HEK293 (cell line): Measurements from ENCODE around the gene SOS2.
"Not testable (repeated sequence)": the region's sequence is repeated elsewhere in the genome, so short reads cannot be mapped to it uniquely, and the experiment has no call there.

Source experiments
- CTCF ChIA-PET: fragments of 350-600 bp; formaldehyde crosslinking; extraction: SDS; loops from one replicate; lab custom pipeline; 2021; ENCODE audit warnings: antibody characterized with exemption; lab: Yijun Ruan, JAX
- POLR2A ChIA-PET: fragments of 300-600 bp; formaldehyde crosslinking; extraction: SDS; loops from one replicate; lab custom pipeline; 2020; ENCODE audit warnings: antibody characterized with exemption, inconsistent platforms; lab: Yijun Ruan, JAX
- H3K27ac ChIP-seq: fragments of 200-500 bp; sonication (Bioruptor generic); 2 replicates; pipeline ENCODE4 v1.5.1; 2014; ENCODE audit warnings: low read depth, low read length, control low read depth, inconsistent platforms; ENCODE audit errors: extremely low read depth
- H3K36me3 ChIP-seq, 2 experiments: fragments of 200-500 bp in 1 of 2; sonication (Bioruptor generic) in 1 of 2; 1 replicate in 1 of 2; 2 replicates in 1 of 2; pipeline ENCODE4 v1.5.1; 2014 to 2017; ENCODE audit warnings: inconsistent platforms in 2 of 2, low read length in 2 of 2; ENCODE audit not compliant: control insufficient read depth in 2 of 2, insufficient read depth in 1 of 2
- H3K4me1 ChIP-seq: fragments of 200-500 bp; sonication (Bioruptor generic); 2 replicates; pipeline ENCODE4 v1.5.1; 2014; ENCODE audit warnings: mild to moderate bottlenecking, low read length, inconsistent platforms; ENCODE audit not compliant: control insufficient read depth, insufficient read depth
- H3K4me3 ChIP-seq: 2 replicates; pipeline ENCODE4 v1.5.1; 2011; ENCODE audit warnings: low read depth, mild to moderate bottlenecking, control low read depth, low read length, moderate library complexity
- H3K9me3 ChIP-seq: fragments of 200-500 bp; sonication (Bioruptor generic); 2 replicates; pipeline ENCODE4 v1.5.1; 2014; ENCODE audit warnings: low read depth, low read length, inconsistent platforms; ENCODE audit not compliant: control insufficient read depth, insufficient read depth
- BCL11A ChIP-seq: fragments of 450-650 bp; formaldehyde crosslinking; IDR thresholded peaks from 2 replicates; pipeline ENCODE4 v1.5.1; 2016; ENCODE audit warnings: low read depth, missing biosample characterization, missing genetic modification characterization
- GFI1B ChIP-seq: fragments of 450-650 bp; formaldehyde crosslinking; IDR thresholded peaks from 2 replicates; pipeline ENCODE4 v1.5.1; 2016; ENCODE audit warnings: missing biosample characterization, missing genetic modification characterization
- KLF1 ChIP-seq: fragments of 450-650 bp; formaldehyde crosslinking; IDR thresholded peaks from 2 replicates; pipeline ENCODE4 v1.5.1; 2016; ENCODE audit warnings: missing biosample characterization, missing genetic modification characterization
- KLF10 ChIP-seq: fragments of 450-650 bp; IDR thresholded peaks from 2 replicates; pipeline ENCODE4 v1.5.1; 2018; ENCODE audit warnings: missing biosample characterization, mild to moderate bottlenecking, missing genetic modification characterization
- MEIS1 ChIP-seq: sonication (generic); formaldehyde crosslinking; IDR thresholded peaks from 2 replicates; pipeline ENCODE4 v1.8.1; 2022; ENCODE audit warnings: missing genetic modification reagents, mild to moderate bottlenecking, borderline replicate concordance
- OVOL3 ChIP-seq: fragments of 450-650 bp; formaldehyde crosslinking; IDR thresholded peaks from 2 replicates; pipeline ENCODE4 v1.5.1; 2016; ENCODE audit warnings: missing biosample characterization, missing genetic modification characterization
- ZBTB1 ChIP-seq: fragments of 450-650 bp; formaldehyde crosslinking; IDR thresholded peaks from 2 replicates; pipeline ENCODE4 v1.5.1; 2016; ENCODE audit warnings: missing biosample characterization, missing genetic modification characterization
- ZBTB20 ChIP-seq: fragments of 450-650 bp; formaldehyde crosslinking; IDR thresholded peaks from 2 replicates; pipeline ENCODE4 v1.5.1; 2016; ENCODE audit warnings: missing biosample characterization, missing genetic modification characterization
- ZBTB48 ChIP-seq: fragments of 450-650 bp; formaldehyde crosslinking; IDR thresholded peaks from 2 replicates; pipeline ENCODE4 v1.5.1; 2016; ENCODE audit warnings: missing biosample characterization, missing genetic modification characterization
- ZNF140 ChIP-seq: fragments of 450-650 bp; formaldehyde crosslinking; IDR thresholded peaks from 2 replicates; pipeline ENCODE4 v1.5.1; 2016; ENCODE audit warnings: missing biosample characterization, missing genetic modification characterization
- ZNF211 ChIP-seq: fragments of 450-650 bp; formaldehyde crosslinking; IDR thresholded peaks from 2 replicates; pipeline ENCODE4 v1.5.1; 2016; ENCODE audit warnings: low read depth, missing biosample characterization, missing genetic modification characterization
- ZNF23 ChIP-seq: fragments of 450-650 bp; formaldehyde crosslinking; IDR thresholded peaks from 2 replicates; pipeline ENCODE4 v1.5.1; 2016; ENCODE audit warnings: missing biosample characterization, missing genetic modification characterization, borderline replicate concordance
- ZNF274 ChIP-seq, 2 experiments: fragments of 200-500 bp in 1 of 2; fragments of 450-650 bp in 1 of 2; sonication (Bioruptor generic) in 1 of 2; formaldehyde crosslinking in 1 of 2; IDR thresholded peaks; 2 replicates each; pipeline versions ENCODE4 v1.5.1 to v1.6.1; 2014 to 2016; ENCODE audit warnings: borderline replicate concordance in 1 of 2, inconsistent platforms in 1 of 2, low read length in 1 of 2, missing biosample characterization in 1 of 2, missing genetic modification characterization in 1 of 2
- ZNF350 ChIP-seq: fragments of 450-650 bp; formaldehyde crosslinking; IDR thresholded peaks from 2 replicates; pipeline ENCODE4 v1.5.0; 2017; ENCODE audit warnings: missing biosample characterization, mild to moderate bottlenecking, missing genetic modification characterization
- ZNF473 ChIP-seq: fragments of 450-650 bp; formaldehyde crosslinking; IDR thresholded peaks from 2 replicates; pipeline ENCODE4 v1.5.1; 2017; ENCODE audit warnings: missing biosample characterization, missing genetic modification characterization
- ZNF510 ChIP-seq: fragments of 450-650 bp; formaldehyde crosslinking; IDR thresholded peaks from 2 replicates; pipeline ENCODE4 v1.5.1; 2018; ENCODE audit warnings: mild to moderate bottlenecking, missing genetic modification characterization, missing biosample characterization; ENCODE audit not compliant: insufficient replicate concordance
- ZNF514 ChIP-seq: fragments of 450-650 bp; formaldehyde crosslinking; IDR thresholded peaks from 2 replicates; pipeline ENCODE4 v1.5.1; 2016; ENCODE audit warnings: missing biosample characterization, missing genetic modification characterization
- ZNF530 ChIP-seq: fragments of 450-650 bp; formaldehyde crosslinking; IDR thresholded peaks from 2 replicates; pipeline ENCODE4 v1.5.1; 2016; ENCODE audit warnings: low read depth, missing biosample characterization, missing genetic modification characterization
- ZNF548 ChIP-seq: fragments of 450-650 bp; formaldehyde crosslinking; IDR thresholded peaks from 2 replicates; pipeline ENCODE4 v1.5.1; 2016; ENCODE audit warnings: missing biosample characterization, missing genetic modification characterization
- ZNF549 ChIP-seq: fragments of 450-650 bp; IDR thresholded peaks from 2 replicates; pipeline ENCODE4 v1.5.1; 2018; ENCODE audit warnings: missing biosample characterization, missing genetic modification characterization, mild to moderate bottlenecking, inconsistent platforms, moderate library complexity
- ZNF555 ChIP-seq: fragments of 450-650 bp; formaldehyde crosslinking; conservative IDR thresholded peaks from 2 replicates; pipeline ENCODE4 v1.5.1; 2017; ENCODE audit warnings: missing biosample characterization, mild to moderate bottlenecking, missing genetic modification characterization, inconsistent platforms
- ZNF571 ChIP-seq: fragments of 450-650 bp; formaldehyde crosslinking; IDR thresholded peaks from 2 replicates; pipeline ENCODE4 v1.5.0; 2017; ENCODE audit warnings: missing biosample characterization, missing genetic modification characterization
- ZNF596 ChIP-seq: fragments of 450-650 bp; IDR thresholded peaks from 2 replicates; pipeline ENCODE4 v1.5.0; 2018; ENCODE audit warnings: missing biosample characterization, mild to moderate bottlenecking, missing genetic modification characterization, moderate library complexity
- ZNF610 ChIP-seq: fragments of 450-650 bp; formaldehyde crosslinking; IDR thresholded peaks from 2 replicates; pipeline ENCODE4 v1.5.1; 2016; ENCODE audit warnings: missing biosample characterization, missing genetic modification characterization, borderline replicate concordance
- ZNF621 ChIP-seq: fragments of 450-650 bp; formaldehyde crosslinking; IDR thresholded peaks from 2 replicates; pipeline ENCODE4 v1.5.1; 2017; ENCODE audit warnings: missing biosample characterization, missing genetic modification characterization
- ZNF623 ChIP-seq: fragments of 450-650 bp; formaldehyde crosslinking; IDR thresholded peaks from 2 replicates; pipeline ENCODE4 v1.5.1; 2016; ENCODE audit warnings: missing biosample characterization, missing genetic modification characterization
- ZNF624 ChIP-seq: fragments of 450-650 bp; formaldehyde crosslinking; IDR thresholded peaks from 2 replicates; pipeline ENCODE4 v1.5.1; 2017; ENCODE audit warnings: missing biosample characterization, missing genetic modification characterization
- ZNF626 ChIP-seq: fragments of 450-650 bp; sonication (Bioruptor Pico); formaldehyde crosslinking; IDR thresholded peaks from 2 replicates; pipeline ENCODE4 v1.5.1; 2018; ENCODE audit warnings: missing biosample characterization, missing genetic modification characterization, inconsistent platforms
- ZNF629 ChIP-seq: fragments of 450-650 bp; formaldehyde crosslinking; IDR thresholded peaks from 2 replicates; pipeline ENCODE4 v1.5.1; 2017; ENCODE audit warnings: missing biosample characterization, missing genetic modification characterization
- ZNF645 ChIP-seq: fragments of 450-650 bp; formaldehyde crosslinking; IDR thresholded peaks from 2 replicates; pipeline ENCODE4; 2016; ENCODE audit warnings: missing biosample characterization, missing genetic modification characterization
- ZNF747 ChIP-seq: fragments of 450-650 bp; formaldehyde crosslinking; IDR thresholded peaks from 2 replicates; pipeline ENCODE4 v1.5.1; 2016; ENCODE audit warnings: missing biosample characterization, missing genetic modification characterization
- ZNF785 ChIP-seq: fragments of 450-650 bp; formaldehyde crosslinking; IDR thresholded peaks from 2 replicates; pipeline ENCODE4 v1.5.1; 2016; ENCODE audit warnings: missing biosample characterization, missing genetic modification characterization
- ZNF843 ChIP-seq: fragments of 450-650 bp; formaldehyde crosslinking; IDR thresholded peaks from 2 replicates; pipeline ENCODE4 v1.5.1; 2016; ENCODE audit warnings: missing biosample characterization, missing genetic modification characterization

The SOS2 gene

GRCh38 chr14:50186107-50186506 is 45.3 kb downstream of the SOS2 start:
- Histone ChIP-seq H3K4me3 (no peak overlapping the region), H3K27ac (no peak overlapping the region), H3K36me3 (peaks cover 14 to 25% of the 10 kb centered on the region in 2 experiments), H3K4me1 (no peaks in the 10 kb centered on the region), H3K9me3 (no peaks in the 10 kb centered on the region)
- no peak for TF ChIP-seq ZNF211 (tag by site-specific recombination)
- TF ChIP-seq BCL11A (tag by site-specific recombination) = no peak
- no peak for TF ChIP-seq ZNF623 (tag by site-specific recombination)
- TF ChIP-seq ZNF548 (tag by site-specific recombination) = no peak
- TF ChIP-seq ZNF473 (tag by site-specific recombination) = no peak
- TF ChIP-seq ZNF274 (IDR thresholded peaks at IDR 0.05; ENCODE audit: low read length) = no peak
- TF ChIP-seq ZNF274 (tag by site-specific recombination; IDR thresholded peaks at IDR 0.05; ENCODE audit: borderline replicate concordance) = no peak
- TF ChIP-seq ZNF747 (tag by site-specific recombination) = no peak
- TF ChIP-seq ZNF621 (tag by site-specific recombination) = no peak
- TF ChIP-seq ZNF629 (tag by site-specific recombination) = no peak
- TF ChIP-seq ZNF350 (tag by site-specific recombination) = no peak
- no peak for TF ChIP-seq ZNF610 (tag by site-specific recombination)
- TF ChIP-seq ZNF555 (tag by site-specific recombination) = no peak
- ChIA-PET POLR2A (no interaction called here), CTCF (interaction anchor here (0.6 kb wide), 1 partner anchor 360 kb away, joined by 4 read pairs; no protein-coding TSS in a partner anchor)

GRCh38 chr14:50173891-50174290 is 57.5 kb downstream of the SOS2 start:
- H3K4me1 ChIP-seq = no peaks in the 10 kb centered on the region
- no peak overlapping the region for H3K4me3 ChIP-seq
- ChIA-PET CTCF (no interaction called here), POLR2A (no interaction called here)
- H3K27ac ChIP-seq = no peak overlapping the region
- H3K36me3 ChIP-seq = peaks cover 4 to 16% of the 10 kb centered on the region in 2 experiments
- no peaks in the 10 kb centered on the region for H3K9me3 ChIP-seq
- TF ChIP-seq ZBTB1 (tag by site-specific recombination) (no peak), ZNF626 (tag by site-specific recombination) (no peak), ZNF843 (tag by site-specific recombination) (no peak), GFI1B (tag by site-specific recombination) (no peak), ZNF596 (tag by site-specific recombination) (no peak), OVOL3 (no peak), ZNF530 (no peak), ZNF140 (tag by site-specific recombination) (no peak), ZNF571 (tag by site-specific recombination) (no peak), KLF1 (tag by site-specific recombination) (no peak)

GRCh38 chr14:50171895-50172294 is 59.5 kb downstream of the SOS2 start:
- Histone ChIP-seq H3K27ac (no peak overlapping the region), H3K9me3 (no peaks in the 10 kb centered on the region), H3K4me1 (no peaks in the 10 kb centered on the region), H3K4me3 (no peak overlapping the region), H3K36me3 (peaks cover 4 to 6% of the 10 kb centered on the region in 2 experiments)
- TF ChIP-seq ZNF785 (tag by site-specific recombination) (no peak), ZNF624 (no peak), ZNF23 (no peak), MEIS1 (CRISPR knock-in tag) (no peak), ZNF645 (no peak), ZNF549 (no peak), ZNF510 (tag by site-specific recombination) (no peak), ZNF514 (no peak), ZNF621 (tag by site-specific recombination) (no peak), ZBTB20 (tag by site-specific recombination) (no peak), ZBTB48 (tag by site-specific recombination) (no peak), KLF10 (tag by site-specific recombination) (no peak)
- POLR2A ChIA-PET = no interaction called here
- CTCF ChIA-PET = no interaction called here

- H3K27ac ChIP-seq, H3K9me3 ChIP-seq, H3K4me3 ChIP-seq, H3K36me3 ChIP-seq, H3K4me1 ChIP-seq, POLR2A ChIA-PET: not testable (repeated sequence)
- CTCF ChIA-PET = interaction anchor here (0.8 kb wide), 1 partner anchor 14 kb away, joined by 3 read pairs; no protein-coding TSS in a partner anchor
These were observed 64.0 kb downstream of the SOS2 start for GRCh38 chr14:50167381-50167780.
